Uterus (tissue), 2 donors: ENCODE measurements around the gene TRIM44.

Experiments
- CTCF ChIP-seq, 4 experiments: fragments of 200-600 bp in 2 of 4; fragments of 450-650 bp in 2 of 4; sonication (generic) in 2 of 4; IDR thresholded peaks; one replicate each; pipeline ENCODE4 v1.5.1; 2016 to 2019; ENCODE audit warnings: antibody characterized with exemption in 4 of 4, mild to moderate bottlenecking in 2 of 4, moderate library complexity in 1 of 4
- POLR2A ChIP-seq, 2 donors: fragments of 450-650 bp; IDR thresholded peaks; one replicate each; pipeline ENCODE4 v1.6.1; 2016; ENCODE audit warnings: antibody characterized with exemption in 2 of 2, mild to moderate bottlenecking in 1 of 2, moderate library complexity in 1 of 2

- no peak for TF ChIP-seq CTCF (IDR thresholded peaks at IDR 0.05)
- peak in 1 of 2 donors; percentile 61 for TF ChIP-seq POLR2A (IDR thresholded peaks at IDR 0.05)
Measured at GRCh38 chr11:35662649-35663407, at the start of gene TRIM44.
